ENCODE measurements around the gene WBP2.

Gene WBP2

DNA sequence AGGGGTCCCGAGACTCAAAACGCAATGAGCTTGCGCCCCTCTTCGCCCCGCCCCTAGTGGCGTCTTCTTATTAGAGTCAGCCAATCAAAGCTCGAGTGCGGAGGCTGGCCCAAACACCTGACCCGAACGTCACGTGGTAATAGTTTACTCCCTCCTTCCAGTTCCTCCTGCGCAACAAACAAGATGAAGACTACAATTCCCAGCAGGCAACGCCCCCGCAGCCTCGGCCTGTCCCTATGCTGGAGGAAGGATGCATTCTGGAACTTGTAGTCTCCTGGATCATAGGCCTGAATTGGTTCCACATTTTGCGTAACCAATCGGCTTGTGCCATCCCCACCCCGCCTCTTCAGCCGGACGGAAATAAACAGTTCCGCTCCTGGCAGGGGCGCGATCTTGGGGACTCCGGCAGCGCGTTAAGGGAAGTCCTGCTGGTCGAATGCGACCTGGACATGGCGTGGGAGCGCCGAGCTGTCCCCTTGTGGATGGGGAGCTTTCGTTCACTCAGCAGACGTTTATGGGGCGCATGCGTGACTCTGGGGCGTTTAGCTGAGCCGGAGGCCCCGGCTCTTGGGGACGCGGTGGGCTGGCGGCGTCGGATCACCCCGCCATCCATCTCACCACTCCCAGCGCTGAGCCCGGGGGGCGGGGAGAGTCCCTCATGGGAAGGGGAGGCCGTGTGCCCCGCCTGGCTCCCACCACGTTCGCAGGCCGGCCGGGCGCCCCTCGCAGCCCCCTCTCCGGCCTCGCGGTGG, at the start of gene WBP2:
Gene WBP2, minus strand, starts transcription at position 26 of the 752 bp plus-strand sequence. CDS start 38 bp downstream, outside the sequence.
- peak; percentile 92 to 96 for DNase-seq (ENCODE audit: low read depth in 2 of 2)

- no peak for DNase-seq (ENCODE audit: low read depth in 2 of 2)
Observed at GRCh38 chr17:75902406-75902805, 47.3 kb upstream of the WBP2 start.

GRCh38 chr17:75901727-75902126, 46.6 kb upstream of the WBP2 start:
- no peak for DNase-seq (ENCODE audit: low read depth in 2 of 2)

DNA sequence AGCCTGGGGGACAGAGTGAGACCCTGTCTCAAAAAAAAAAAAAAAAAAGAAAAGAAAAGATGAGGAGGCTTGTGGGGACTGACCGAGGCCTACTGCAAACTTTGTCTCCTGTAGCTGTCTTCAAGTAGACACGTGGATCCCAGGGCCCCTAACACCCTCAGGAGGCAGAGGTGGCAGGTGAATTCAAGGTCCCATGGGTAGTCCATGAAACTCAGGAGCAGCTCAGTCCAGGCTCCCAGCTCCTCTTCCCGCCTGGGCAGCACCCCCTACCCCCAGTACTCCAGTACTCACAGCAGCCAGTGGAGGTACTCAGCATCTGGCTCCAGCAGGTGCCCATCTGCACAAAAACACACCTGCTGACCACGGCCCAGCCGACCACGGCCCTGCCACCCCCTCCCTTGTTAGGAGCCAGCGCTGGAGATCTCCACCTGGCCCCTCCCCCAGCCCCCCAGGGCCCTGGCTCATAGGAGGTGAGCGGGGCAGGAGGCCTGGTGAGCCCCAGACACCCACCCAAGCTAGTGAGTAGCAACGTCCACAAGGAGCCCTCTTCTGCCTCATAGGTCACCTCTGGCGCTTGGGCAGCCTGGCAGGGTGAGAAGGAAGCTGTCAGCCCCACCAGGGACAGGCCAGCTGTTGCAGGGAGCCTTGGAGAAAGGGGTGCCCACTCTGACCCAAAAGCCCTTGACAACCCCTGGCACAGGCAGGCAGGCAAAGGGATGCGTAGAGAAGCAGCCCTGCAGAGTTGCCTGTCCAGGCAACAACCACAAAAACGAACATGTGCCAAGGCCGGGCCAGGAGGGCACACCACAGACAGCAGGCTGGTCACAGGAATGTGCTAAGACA, 45.8 kb upstream of the WBP2 start:
- DNase-seq (ENCODE audit: low read depth in 2 of 2), result no peak

DNA sequence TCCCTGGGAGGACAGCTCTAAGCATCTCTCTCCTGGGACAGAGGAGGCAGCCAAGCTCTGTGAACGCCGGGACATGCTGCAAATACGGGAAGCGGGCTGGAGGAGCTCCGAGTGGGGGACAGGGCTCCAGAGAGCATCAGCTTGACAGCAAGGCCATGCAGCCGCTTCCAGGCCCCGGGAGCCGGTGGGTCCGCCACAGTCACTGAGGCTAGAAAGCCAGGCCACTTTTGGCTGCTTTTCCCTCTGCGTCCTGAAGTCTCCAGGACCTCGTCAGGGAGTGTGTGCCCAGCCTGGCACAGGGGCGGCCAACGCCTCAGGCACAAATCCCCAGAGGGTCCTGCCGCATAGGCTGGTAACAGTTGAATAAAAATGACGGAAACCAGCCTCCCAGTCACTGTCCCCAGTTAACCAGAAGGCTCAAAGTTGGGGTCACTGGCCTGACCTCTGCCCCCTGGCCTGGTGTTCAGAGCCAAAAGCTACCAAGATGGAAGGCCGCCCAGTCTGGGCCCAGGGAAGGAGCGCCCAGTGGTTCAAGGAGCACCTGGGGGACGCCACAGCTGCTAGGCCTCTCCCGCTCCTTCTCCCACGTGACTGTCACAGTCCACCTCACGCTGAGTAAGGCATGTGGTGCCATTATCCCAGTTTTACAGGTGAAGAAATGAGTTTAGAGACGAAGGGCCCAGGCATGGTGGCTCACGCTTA, 44.8 kb upstream of the WBP2 start:
- DNase-seq (ENCODE audit: low read depth in 2 of 2), result no peak

GRCh38 chr17:75899353-75899752, 44.2 kb upstream of the WBP2 start:
- DNase-seq (ENCODE audit: low read depth in 2 of 2), result no peak

GRCh38 chr17:75898791-75899190, 43.7 kb upstream of the WBP2 start:
- DNase-seq (ENCODE audit: low read depth in 2 of 2), result no peak

DNA sequence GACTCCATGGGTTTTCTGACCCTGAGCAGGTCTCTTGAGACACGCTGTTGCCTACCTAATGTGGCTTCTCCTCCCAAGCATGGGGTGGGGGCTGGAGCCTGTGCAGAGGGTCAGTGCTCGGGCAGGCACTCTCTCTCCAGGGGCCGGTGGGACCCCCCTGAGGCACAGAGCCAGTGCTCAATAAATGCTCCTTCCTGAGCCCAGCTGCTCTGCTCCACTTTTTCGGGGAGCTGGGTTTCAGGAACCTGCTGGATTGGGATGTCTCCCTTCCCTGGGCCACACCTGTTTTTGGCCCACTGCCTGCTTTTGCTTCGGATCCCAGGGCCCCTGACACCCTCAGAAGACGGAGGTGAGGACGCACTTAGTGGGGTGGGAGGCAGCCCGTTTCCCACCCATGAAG, 42.9 kb upstream of the WBP2 start:
- no peak for DNase-seq (ENCODE audit: low read depth in 2 of 2)

- DNase-seq (ENCODE audit: low read depth in 2 of 2), result no peak
Observed at GRCh38 chr17:75897160-75898019, 42.3 kb upstream of the WBP2 start.

DNA sequence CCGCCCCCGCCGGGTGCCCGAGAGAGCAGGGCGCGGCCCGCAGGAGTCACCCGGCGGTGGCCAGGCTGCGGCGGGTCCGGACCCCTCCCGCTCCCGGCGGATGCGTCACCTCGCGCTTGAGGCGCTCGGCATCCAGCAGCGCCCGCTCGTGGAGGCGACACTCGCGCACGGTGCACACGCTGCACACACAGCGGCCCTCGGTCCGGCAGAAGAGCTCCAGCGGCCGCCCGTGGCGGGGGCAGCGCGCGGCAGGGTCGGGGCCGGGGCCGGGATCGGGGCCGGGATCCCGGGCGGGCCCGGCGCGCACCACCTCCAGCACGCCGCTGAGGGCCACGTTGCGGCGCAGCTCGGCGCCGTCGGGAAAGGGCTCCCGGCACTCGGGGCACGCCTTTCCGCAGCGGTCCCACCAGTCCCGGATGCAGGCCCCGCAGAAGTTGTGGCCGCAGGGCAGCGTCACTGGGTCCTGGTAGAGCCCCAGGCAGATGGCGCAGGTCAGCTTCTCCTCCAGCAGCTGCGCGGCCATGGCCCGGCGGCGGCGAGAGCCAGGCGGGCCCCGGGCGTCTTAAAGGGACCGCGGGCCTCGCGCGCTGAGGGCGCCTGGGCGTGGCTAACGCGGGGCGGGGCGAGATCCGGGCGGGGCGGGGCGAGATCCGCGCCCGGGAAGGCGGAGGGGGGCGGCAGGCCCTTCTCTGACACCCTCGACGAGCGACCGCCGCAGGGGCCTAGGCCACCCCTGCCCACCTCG, 41.5 kb upstream of the WBP2 start, which contains the start of gene TRIM65:
Gene TRIM65, minus strand, starts transcription at position 537 of the 745 bp plus-strand sequence. Its CDS starts 14 bp downstream, at position 523.
- peak; percentile 65 for DNase-seq (ENCODE audit: low read depth in 2 of 2)

- DNase-seq (ENCODE audit: low read depth in 2 of 2), result no peak
Observed at GRCh38 chr17:75895370-75896155, 40.4 kb upstream of the WBP2 start.

DNA sequence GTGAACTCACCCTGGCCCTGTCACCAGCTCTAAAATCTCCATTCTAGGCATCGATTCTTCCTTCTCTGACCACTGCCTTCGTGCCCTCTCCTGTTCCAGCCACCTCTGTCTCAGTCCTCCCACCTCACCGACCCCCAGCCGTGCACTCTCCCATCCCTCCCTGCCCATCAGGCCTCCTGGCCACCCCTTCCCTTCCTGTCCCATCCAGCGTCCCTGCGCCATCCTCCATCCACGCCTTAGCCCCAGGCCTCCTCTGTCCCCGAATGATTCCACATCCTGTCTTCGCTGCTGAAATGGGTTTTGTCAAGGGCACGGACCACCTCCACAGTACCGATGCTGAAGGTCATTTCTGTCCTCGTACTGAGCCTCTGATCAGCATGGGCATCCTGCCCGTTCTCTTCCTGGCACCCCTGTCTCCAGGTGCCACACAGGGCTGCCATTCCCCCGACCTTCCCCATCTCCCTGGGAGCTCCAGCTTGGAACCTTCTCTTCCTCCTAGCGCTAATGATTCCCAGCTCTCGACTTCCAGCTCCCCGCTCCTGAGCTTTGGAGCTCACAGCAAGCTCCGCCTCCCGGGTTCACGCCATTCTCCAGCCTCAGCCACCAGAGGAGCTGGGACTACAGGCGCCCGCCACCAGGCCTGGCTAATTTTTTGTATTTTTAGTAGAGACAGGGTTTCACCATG, 39.1 kb upstream of the WBP2 start:
- no peak for DNase-seq (ENCODE audit: low read depth in 2 of 2)

- no peak for DNase-seq (ENCODE audit: low read depth in 2 of 2)
Observed at GRCh38 chr17:75893305-75894048, 38.3 kb upstream of the WBP2 start.

DNA sequence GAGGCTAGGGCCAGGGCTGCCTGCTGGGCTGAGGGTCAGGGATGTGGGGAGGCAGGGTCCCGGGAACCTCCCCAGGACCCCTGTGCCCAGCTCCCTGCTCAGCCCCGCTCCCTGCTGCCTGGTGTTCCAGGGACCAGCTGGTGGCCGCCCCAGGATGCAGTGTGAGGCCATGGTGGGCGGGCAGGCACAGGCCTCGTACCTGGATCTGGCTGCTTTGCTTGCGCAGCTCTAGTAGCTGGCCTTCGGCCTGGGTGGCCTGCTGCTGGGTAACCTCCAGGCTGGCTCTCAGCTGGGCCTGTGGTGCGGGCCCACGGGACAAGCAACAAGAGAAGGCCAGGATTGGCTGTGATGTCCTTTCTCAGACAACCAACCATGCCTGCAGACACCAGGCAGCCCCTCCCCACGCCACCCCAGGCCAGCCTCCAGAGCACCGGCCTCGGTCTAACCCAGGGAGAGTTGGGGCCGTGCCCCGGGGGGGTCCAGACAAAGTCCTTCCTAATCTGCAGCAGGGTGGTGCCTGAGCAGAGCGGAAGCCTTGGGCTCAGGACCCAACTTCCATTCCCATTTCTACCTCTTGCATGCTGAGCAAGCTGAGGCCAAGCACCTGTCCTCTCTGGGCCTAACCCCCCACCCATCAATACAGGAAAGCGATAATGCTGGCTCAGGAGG, 37.6 kb upstream of the WBP2 start:
- DNase-seq (ENCODE audit: low read depth in 2 of 2), result no peak

- no peak for DNase-seq (ENCODE audit: low read depth in 2 of 2)
Observed at GRCh38 chr17:75891605-75892555, 36.7 kb upstream of the WBP2 start.

DNA sequence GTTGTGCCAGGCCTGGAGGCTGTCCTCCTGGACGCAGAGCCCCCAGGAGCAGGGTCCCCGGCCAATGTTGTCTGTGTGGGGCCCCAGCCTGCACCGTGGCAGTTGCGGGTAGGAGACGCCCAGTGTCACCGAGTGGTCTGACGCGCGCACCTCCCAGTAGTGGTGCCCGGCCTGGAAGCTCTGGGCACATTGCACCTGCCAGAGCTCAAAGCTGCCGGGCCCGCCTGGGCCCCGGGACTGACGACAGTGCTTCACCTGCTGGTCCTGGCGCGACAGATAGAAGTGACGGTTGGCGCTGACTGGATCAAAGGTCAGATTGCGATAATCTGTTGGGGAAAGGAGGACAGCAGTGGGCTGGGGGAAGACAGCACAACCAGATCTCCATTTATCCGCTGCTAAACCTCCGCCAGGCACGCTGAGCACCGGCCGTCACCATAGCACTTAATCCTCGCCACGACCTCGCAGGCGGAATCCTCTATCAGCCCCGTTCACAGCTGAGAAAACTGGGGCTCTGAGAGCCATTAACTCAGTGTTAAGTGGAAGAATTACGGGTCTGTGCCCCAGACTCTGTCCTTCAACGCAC, 36.0 kb upstream of the WBP2 start:
- no peak for DNase-seq (ENCODE audit: low read depth in 2 of 2)
